SIG-M5 (cell line): ENCODE measurements around the gene OPN1LW.
"Not testable (repeated sequence)": the region's sequence is repeated elsewhere in the genome, so short reads cannot be mapped to it uniquely, and the experiment has no call there.

Experiments used
- DNase-seq: peaks from one replicate; lab custom pipeline; 2025; lab: John Stamatoyannopoulos, UW

Gene OPN1LW

DNA sequence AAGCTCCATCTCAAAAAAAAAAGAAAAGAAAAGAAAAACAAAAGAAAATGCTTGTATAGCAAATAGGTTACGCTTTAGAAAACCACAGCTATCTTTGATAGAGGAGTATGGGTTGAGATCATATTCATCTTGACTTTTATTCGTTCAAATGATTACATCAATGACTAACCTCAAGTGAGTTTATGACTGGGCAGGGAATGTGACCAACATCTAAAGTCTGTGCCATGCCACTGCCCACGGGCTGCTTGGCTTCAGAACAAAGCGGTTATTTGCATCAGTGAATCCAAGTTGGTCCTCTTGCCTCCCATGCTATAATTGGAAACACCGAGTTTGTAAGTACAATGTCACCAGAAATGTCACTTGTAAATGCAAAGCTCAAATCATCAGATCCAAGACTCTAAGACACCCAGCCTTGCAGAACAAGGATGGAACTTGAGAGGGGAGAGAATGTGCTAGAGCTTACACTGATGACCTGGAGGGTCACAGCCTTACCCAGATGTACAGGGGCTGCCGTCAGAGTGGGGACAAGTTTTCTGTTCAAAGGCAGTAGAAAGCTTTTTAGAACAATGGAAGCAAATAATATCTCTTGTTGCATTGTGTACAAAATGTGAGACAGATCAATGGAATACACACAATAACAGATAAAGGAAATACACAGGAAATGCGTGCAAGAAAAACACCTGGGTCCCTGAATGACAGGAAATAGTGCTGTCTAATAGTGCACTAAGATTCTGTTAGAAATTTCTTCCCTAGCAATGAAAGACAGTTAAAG lies 8.4 kb upstream of the OPN1LW start:
- DNase-seq: no peak

DNA sequence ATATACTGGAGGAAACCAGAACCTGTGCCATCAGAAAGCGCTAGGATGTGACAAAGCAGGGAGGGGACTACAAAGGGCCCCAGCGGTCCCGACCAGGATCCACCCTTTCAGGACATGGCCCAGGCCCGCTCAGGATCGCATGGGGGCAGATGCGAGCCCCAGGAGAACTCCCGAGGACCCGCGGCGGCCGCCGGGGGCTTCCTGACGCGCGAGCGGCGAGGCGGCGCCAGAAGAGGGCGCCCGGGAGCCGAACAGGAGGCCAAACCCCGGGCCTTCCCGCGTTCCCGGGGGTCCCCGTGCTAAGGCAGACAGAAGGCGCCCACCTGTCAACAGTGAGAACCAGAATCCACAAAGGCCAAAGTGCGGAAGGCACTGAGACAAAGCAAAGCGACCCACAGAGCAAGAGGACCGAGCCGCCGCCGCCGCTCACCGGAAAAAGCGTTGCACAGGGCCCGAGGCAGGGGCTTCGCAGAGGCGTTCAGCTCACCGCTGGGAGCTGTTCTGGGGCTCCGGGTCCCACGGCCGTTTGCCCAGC lies 7.3 kb upstream of the OPN1LW start:
- DNase-seq: no peak

DNA sequence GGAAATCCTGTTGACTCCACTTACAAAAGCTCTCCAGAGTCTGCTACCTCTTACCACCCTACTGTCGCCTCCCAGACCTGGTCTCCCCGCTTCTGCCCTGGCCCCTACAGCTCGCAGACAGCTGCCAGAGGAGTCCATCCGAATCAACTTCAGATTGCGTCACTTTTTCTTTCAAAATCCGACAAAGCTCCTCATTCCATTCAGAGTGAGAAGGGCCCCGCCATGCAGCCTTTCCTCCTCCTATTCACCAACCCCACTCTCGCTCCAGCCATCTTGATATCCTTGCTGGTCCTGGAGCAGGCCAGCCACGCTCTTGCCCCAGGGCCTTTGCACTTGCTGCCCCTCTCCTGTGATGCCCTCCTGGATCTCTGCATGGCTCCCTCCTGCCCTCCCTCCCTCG lies 5.2 kb upstream of the OPN1LW start:
- no peak for DNase-seq

DNA sequence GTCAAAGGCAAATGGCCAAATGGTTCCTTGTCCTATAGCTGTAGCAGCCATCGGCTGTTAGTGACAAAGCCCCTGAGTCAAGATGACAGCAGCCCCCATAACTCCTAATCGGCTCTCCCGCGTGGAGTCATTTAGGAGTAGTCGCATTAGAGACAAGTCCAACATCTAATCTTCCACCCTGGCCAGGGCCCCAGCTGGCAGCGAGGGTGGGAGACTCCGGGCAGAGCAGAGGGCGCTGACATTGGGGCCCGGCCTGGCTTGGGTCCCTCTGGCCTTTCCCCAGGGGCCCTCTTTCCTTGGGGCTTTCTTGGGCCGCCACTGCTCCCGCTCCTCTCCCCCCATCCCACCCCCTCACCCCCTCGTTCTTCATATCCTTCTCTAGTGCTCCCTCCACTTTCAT lies 3.8 kb upstream of the OPN1LW start:
- no peak for DNase-seq

DNA sequence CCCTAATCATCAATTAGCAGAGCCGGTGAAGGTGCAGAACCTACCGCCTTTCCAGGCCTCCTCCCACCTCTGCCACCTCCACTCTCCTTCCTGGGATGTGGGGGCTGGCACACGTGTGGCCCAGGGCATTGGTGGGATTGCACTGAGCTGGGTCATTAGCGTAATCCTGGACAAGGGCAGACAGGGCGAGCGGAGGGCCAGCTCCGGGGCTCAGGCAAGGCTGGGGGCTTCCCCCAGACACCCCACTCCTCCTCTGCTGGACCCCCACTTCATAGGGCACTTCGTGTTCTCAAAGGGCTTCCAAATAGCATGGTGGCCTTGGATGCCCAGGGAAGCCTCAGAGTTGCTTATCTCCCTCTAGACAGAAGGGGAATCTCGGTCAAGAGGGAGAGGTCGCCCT lies 3.3 kb upstream of the OPN1LW start:
- no peak for DNase-seq

DNA sequence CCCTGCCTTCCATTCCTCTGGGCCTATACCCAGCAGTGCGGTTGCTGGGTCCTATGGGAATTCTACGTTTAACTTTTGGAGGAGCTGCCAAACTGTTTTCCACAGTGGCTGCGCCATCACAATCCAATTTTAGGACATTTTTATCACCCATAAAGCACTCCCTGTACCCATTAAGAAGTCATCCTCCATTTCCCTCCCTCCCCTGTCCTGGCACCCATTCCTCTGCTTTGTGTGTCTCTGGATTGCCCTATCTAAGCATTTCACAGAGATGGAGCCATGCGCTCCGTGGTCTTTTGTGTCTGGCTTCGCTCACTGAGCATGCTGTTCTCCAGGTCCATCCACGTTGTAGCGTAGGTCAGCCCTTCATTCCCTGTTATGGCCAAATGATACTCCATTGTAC lies 1.7 kb upstream of the OPN1LW start:
- DNase-seq: no peak

DNA sequence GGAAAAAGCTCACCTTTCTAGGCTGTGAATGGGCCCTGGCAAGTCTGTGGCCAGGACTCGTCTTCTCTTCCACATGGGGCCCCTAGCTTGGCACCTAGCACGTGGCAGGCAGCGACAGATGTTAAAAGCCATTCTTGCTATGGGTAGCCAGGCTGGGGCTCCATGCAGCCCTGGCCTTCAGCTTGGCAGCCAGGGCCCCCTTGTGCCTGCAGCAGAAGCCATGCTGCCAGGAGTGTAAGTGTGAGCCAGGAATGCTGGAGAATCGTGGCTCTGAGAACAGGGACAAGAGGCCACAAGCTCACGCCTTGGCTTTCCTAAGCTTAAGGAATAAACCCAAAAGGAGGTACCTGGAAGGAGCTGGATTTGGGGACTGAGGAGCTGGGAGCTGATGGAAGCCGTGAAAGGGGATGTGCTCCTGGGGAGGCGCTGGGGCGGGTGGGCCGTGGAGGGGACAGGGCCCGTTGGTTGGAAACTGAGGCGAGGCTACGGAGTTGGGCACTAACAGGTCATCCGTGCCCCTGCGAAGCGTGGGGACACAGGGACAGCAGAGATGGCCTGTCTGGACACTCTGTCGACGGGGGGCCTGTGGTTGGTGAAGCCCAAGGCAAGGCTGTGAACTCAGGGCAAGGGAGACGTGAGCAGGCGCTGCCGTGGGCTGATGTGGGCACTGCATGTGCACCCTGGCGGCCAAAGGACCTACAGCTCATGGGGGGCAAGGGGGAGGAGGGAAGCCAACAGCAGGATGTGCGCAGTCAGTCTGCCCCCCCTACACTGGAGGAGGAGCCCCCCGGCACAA lies 895 bp upstream of the OPN1LW start:
- DNase-seq: no peak

DNA sequence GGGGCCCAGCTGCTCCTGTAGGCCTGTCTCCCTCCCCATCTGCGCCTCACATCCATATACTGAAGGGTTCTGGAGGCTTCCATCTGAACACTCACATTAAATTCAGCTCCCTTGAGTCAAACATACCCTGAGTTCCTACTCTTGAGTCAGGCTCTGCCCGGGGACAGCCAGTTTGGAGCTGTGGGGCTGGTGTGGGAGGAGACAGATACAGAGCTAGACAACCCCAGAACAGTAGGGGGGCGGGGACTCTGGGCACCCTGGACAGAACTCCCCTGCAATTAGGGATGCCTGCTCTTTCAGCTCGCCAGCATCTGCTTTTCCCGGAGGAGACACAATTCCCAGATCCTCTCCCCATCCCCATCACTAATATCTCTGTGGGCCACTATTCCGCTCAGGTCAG lies 7.0 kb downstream of the OPN1LW start:
- DNase-seq: not testable (repeated sequence)

DNA sequence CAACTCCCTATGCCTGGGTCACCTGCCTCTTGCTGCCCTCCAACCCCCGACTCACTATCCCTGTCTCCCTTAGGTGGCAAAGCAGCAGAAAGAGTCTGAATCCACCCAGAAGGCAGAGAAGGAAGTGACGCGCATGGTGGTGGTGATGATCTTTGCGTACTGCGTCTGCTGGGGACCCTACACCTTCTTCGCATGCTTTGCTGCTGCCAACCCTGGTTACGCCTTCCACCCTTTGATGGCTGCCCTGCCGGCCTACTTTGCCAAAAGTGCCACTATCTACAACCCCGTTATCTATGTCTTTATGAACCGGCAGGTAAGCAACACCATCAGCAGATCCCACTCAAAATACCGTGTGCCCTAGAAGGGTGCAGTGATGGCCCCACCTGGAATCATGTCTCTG lies 12.2 kb downstream of the OPN1LW start:
- DNase-seq: not testable (repeated sequence)

DNA sequence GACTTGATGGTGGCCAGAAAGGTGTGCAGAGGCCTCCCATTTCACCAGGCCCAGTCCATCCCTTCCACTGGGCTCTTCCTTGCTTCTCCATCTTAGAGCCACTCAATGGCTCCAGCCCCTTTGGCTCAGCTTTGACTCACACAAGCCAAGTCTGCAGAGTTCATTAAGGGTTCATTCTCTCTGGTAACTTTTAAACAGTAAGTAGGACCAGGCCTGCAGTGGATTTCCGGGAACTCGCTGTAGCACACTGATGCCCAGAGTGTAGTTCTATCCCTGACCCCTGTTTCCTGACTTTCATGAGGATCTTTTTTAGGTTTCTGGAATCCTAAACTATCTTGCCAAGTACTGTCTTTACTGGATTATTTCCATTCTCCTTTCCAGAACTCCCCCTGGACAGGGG lies 13.2 kb downstream of the OPN1LW start:
- DNase-seq: not testable (repeated sequence)

DNA sequence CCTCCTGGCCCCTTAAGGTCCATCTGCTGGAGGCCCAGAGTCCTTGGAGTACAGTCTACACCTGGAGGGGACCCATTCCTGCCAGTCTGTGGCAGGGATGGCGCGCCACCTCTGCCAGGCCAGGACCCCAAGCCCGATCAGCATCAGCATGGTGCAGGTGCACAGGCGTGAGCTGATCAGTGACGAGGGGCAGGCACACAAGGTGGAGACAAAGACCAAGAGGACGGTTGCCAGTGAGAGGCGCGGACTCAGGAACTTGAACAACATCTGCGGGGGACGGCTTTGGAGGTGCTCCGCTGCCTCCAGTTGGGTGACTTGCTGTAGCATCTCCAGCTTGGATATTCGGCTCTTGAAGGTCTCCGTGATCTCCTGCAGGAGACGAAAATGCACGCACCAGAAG lies 15.3 kb downstream of the OPN1LW start:
- DNase-seq: not testable (repeated sequence)

DNA sequence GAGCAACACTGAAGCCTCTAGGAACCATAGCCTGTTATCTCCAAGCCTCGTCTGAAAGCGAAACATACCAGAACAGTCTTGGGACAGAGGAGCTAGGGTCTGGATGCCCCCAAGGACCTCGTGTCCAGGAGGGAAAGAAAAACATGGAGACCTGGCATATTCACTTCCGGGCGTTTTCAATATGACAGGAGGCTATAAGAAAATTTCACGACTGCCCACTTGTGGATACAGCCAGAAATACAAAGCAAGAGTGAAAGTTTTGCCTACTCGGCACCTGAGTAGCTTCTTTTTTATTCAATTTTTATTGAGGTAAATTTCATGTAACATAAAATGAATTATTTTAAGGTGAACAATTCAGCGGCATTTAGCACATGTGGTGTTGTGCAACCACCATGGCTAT lies 20.9 kb downstream of the OPN1LW start:
- not testable (repeated sequence) for DNase-seq

DNA sequence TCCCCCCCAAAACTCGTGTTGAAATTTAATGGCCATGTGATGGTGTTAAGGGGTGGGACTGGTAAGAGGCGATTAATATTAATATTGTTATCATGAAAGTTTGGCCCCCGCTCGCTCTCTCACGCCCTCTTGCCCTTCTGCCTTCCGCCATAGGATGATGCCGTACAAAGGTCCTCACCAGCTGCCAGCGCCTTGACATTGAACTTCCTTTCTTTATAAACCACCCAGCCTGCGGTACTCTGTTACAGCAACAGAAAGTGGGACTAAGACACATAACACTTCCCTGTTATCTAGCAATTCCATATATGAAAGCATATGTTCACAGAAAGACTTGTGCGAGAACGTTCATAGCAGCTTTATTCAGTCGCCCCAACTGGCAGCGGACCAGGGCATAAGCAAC lies 24.3 kb downstream of the OPN1LW start:
- DNase-seq: not testable (repeated sequence)

DNA sequence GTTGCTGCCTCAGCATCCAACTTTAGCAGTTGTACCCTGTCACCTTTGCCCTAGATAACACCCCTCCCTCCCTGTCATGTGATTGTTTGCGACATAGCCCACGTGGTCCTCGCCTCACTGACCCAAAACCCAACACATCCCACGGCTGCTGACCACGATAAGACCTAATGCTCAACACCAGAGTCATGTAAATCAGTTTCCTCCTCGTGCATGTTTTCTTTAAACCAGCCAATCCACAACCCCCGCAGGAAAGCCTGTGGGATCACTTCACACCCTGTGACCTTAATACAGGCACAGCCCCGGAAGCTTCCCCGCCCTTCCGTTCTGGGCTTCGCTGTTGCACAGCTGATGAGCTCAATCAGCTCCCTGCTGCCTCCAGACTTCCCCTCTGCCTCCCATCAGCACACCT lies 28.5 kb downstream of the OPN1LW start:
- DNase-seq: not testable (repeated sequence)

DNA sequence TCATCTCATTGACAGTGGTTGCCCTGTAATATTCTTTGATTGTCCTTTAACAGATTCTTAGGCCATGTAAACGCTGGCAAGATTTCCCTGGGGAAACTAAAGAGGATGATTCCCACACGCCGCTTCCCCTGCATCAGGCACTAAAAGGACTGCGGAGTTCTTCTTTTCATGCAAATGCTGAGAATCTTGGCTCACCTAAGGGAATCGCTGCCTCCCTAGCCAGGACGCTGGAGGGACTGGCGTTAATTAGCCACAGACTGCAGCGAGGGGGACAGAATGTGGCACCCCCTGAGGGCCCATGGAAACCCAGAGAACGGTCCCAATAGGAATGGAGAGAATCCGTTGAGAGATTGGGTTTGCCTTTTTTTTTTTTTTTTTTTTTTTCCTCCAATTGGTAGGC lies 30.3 kb downstream of the OPN1LW start:
- not testable (repeated sequence) for DNase-seq

DNA sequence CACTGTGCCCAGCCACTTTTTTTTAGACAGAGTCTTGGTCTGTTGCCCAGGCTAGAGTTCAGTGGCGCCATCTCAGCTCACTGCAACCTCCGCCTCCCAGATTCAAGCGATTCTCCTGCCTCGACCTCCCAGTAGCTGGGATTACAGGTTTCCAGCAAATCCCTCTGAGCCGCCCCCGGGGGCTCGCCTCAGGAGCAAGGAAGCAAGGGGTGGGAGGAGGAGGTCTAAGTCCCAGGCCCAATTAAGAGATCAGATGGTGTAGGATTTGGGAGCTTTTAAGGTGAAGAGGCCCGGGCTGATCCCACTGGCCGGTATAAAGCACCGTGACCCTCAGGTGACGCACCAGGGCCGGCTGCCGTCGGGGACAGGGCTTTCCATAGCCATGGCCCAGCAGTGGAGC lies 38.3 kb downstream of the OPN1LW start, which contains the start of gene OPN1MW:
TSS of gene OPN1MW (plus strand) at position 301 of the 400 bp plus-strand sequence. CDS start at position 383, 82 bp downstream.
- not testable (repeated sequence) for DNase-seq

DNA sequence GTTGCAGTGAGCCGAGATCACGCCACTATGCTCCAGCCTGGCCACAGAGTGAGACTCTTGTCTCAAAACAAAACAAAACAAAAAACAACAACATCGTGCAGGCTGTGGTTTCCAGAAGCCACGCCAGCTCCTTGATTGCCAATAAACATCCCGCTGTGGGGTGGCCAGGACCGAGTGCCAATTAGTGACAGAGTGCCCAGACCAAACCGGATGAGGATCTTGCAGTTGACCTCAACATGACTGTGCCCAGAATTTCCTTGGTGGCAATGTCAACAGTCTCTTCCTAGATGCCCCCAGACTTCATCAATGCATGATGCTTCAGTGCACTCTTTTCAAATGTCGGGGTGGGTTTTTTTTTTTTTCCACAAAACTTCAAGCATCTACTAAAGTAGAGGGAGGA lies 39.8 kb downstream of the OPN1LW start:
- not testable (repeated sequence) for DNase-seq

DNA sequence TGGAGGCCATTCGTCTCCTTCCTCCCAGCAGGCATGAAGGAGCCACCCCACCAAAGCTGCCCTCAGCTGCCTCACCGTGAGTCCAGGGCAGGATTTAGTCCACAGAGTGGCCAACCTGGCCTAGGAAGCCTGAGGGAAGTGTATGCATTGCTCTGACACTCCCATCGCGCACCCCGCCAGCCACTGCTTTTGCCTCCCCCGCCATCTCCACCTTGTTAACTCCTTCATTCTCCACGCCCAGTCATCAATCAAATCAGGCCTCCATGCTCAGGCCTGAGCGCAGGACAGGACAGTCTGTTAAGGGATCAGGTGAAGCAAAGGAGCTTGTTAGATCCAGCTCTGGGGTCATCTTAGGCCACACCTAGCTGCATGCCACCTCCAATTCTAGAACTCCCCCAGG lies 48.8 kb downstream of the OPN1LW start:
- DNase-seq: not testable (repeated sequence)

DNA sequence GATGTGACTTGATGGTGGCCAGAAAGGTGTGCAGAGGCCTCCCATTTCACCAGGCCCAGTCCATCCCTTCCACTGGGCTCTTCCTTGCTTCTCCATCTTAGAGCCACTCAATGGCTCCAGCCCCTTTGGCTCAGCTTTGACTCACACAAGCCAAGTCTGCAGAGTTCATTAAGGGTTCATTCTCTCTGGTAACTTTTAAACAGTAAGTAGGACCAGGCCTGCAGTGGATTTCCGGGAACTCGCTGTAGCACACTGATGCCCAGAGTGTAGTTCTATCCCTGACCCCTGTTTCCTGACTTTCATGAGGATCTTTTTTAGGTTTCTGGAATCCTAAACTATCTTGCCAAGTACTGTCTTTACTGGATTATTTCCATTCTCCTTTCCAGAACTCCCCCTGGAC lies 50.3 kb downstream of the OPN1LW start:
- not testable (repeated sequence) for DNase-seq

DNA sequence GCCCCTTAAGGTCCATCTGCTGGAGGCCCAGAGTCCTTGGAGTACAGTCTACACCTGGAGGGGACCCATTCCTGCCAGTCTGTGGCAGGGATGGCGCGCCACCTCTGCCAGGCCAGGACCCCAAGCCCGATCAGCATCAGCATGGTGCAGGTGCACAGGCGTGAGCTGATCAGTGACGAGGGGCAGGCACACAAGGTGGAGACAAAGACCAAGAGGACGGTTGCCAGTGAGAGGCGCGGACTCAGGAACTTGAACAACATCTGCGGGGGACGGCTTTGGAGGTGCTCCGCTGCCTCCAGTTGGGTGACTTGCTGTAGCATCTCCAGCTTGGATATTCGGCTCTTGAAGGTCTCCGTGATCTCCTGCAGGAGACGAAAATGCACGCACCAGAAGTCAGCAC lies 52.4 kb downstream of the OPN1LW start:
- not testable (repeated sequence) for DNase-seq
